Vagina (tissue), 2 donors: ENCODE results near the gene ZPLD1. TPM values are rescaled to one million over a fixed set of nuclear protein-coding genes. Genes with fewer than 3 reads are reported as not detected.

ENCODE experiments used
- DNase-seq, 2 donors: peaks; one replicate each; pipeline ENCODE4 v3.0.0-alpha.2; 2017; ENCODE audit errors: extremely low spot score in 2 of 2
- H3K27ac ChIP-seq: fragments of 200-600 bp; sonication (generic); one replicate; pipeline ENCODE4 v1.5.1; 2019
- H3K27me3 ChIP-seq: fragments of 200-600 bp; sonication (generic); one replicate; pipeline ENCODE4 v1.5.1; 2019
- H3K36me3 ChIP-seq, 2 donors: fragments of 200-600 bp; sonication (generic); one replicate each; pipeline ENCODE4 v1.5.1; 2017 to 2019
- H3K4me1 ChIP-seq: fragments of 200-600 bp; sonication (generic); one replicate; pipeline ENCODE4 v1.5.1; 2019
- H3K4me3 ChIP-seq, 2 donors: fragments of 200-600 bp; sonication (generic); 1 replicate in 1 of 2; 2 replicates in 1 of 2; pipeline ENCODE4 v1.5.1; 2016 to 2019
- H3K9me3 ChIP-seq: fragments of 200-600 bp; sonication (generic); one replicate; pipeline ENCODE4 v1.5.1; 2019
- POLR2A ChIP-seq, 2 donors: fragments of 450-650 bp; IDR thresholded peaks; one replicate each; pipeline ENCODE4 v1.6.1; 2017; ENCODE audit warnings: antibody characterized with exemption in 2 of 2, mild to moderate bottlenecking in 2 of 2, moderate library complexity in 2 of 2
- POLR2AphosphoS5 ChIP-seq, 2 donors: sonication (generic); formaldehyde crosslinking; IDR thresholded peaks; one replicate each; pipeline ENCODE4 v1.9.0; 2017; ENCODE audit warnings: antibody characterized with exemption in 2 of 2, mild to moderate bottlenecking in 2 of 2, low read depth in 1 of 2; ENCODE audit not compliant: insufficient read depth in 1 of 2
- intact Hi-C: fragments of 100-400 bp; cut with DNase I; formaldehyde crosslinking; loops from one replicate; pipeline ENCODE4 v1.15.1; 2023
- total RNA-seq: library from RNA; depleted of rRNA; stranded (reverse); fragments of >200 nt; gene quantifications from one replicate; pipeline ENCODE4 v1.2.3, GENCODE V29; 2016
- TF ChIP-seq, protein P1 (sequence below), 3 experiments: fragments of 450-650 bp in 2 of 3; fragments of 200-600 bp in 1 of 3; sonication (generic) in 1 of 3; IDR thresholded peaks; one replicate each; pipeline ENCODE4 v1.5.1; 2017 to 2019; ENCODE audit warnings: antibody characterized with exemption in 3 of 3, mild to moderate bottlenecking in 2 of 3, moderate library complexity in 2 of 3

ZPLD1 gene
- total RNA-seq, 1 donor from 2014 or later: not detected

DNA sequence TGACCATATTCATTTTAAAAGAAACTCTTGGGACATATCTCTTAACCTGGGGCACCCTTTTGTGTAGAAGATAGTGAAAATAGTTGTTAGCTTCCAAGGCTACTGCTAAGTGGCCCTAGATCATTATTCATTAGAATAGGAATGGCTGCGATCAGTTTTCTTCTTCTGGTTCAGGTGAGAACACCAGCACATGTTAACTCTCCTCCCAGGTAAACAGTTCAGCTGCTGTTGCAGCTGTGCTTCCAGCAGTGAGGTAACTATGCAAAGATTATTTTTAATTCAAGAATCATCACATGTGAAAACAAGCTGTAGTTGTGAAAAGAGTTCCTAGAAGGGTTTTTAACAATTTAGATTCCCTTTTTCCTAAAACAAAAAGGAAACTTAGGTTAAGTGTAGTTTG is 43.3 kb downstream of the ZPLD1 start:
- Histone ChIP-seq H3K9me3 (no peaks in the 10 kb centered on the region), H3K4me3 (no peak overlapping the region), H3K27me3 (no peaks in the 10 kb centered on the region), H3K36me3 (no peaks in the 10 kb centered on the region), H3K27ac (no peak overlapping the region), H3K4me1 (no peaks in the 10 kb centered on the region)
- TF ChIP-seq POLR2AphosphoS5 (IDR thresholded peaks at IDR 0.05; ENCODE audit: insufficient read depth in 1 of 2, low read depth in 1 of 2) (no peak), POLR2A (IDR thresholded peaks at IDR 0.05) (no peak)
- TF ChIP-seq, protein P1, sequence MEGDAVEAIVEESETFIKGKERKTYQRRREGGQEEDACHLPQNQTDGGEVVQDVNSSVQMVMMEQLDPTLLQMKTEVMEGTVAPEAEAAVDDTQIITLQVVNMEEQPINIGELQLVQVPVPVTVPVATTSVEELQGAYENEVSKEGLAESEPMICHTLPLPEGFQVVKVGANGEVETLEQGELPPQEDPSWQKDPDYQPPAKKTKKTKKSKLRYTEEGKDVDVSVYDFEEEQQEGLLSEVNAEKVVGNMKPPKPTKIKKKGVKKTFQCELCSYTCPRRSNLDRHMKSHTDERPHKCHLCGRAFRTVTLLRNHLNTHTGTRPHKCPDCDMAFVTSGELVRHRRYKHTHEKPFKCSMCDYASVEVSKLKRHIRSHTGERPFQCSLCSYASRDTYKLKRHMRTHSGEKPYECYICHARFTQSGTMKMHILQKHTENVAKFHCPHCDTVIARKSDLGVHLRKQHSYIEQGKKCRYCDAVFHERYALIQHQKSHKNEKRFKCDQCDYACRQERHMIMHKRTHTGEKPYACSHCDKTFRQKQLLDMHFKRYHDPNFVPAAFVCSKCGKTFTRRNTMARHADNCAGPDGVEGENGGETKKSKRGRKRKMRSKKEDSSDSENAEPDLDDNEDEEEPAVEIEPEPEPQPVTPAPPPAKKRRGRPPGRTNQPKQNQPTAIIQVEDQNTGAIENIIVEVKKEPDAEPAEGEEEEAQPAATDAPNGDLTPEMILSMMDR (IDR thresholded peaks at IDR 0.05): no peak
- no peak for DNase-seq
- intact Hi-C loops: no loop called here

GRCh38 chr3:102480139-102480538 is 45.3 kb downstream of the ZPLD1 start:
- Histone ChIP-seq H3K4me1 (no peaks in the 10 kb centered on the region), H3K27ac (no peak overlapping the region), H3K36me3 (no peaks in the 10 kb centered on the region), H3K27me3 (no peaks in the 10 kb centered on the region), H3K4me3 (no peak overlapping the region), H3K9me3 (no peaks in the 10 kb centered on the region)
- no peak for TF ChIP-seq POLR2AphosphoS5 (IDR thresholded peaks at IDR 0.05; ENCODE audit: insufficient read depth in 1 of 2, low read depth in 1 of 2)
- no peak for TF ChIP-seq POLR2A (IDR thresholded peaks at IDR 0.05)
- TF ChIP-seq, protein P1 (IDR thresholded peaks at IDR 0.05): no peak
- intact Hi-C loops: no loop called here
- DNase-seq: no peak

GRCh38 chr3:102481050-102481449 is 46.2 kb downstream of the ZPLD1 start:
- Histone ChIP-seq H3K27me3 (no peaks in the 10 kb centered on the region), H3K4me1 (no peaks in the 10 kb centered on the region), H3K27ac (no peak overlapping the region), H3K9me3 (no peaks in the 10 kb centered on the region), H3K36me3 (no peaks in the 10 kb centered on the region), H3K4me3 (no peak overlapping the region)
- TF ChIP-seq POLR2A (IDR thresholded peaks at IDR 0.05): no peak
- TF ChIP-seq, protein P1 (IDR thresholded peaks at IDR 0.05): no peak
- no peak for TF ChIP-seq POLR2AphosphoS5 (IDR thresholded peaks at IDR 0.05; ENCODE audit: insufficient read depth in 1 of 2, low read depth in 1 of 2)
- DNase-seq: no peak
- intact Hi-C loops: no loop called here

- no peaks in the 10 kb centered on the region for H3K36me3 ChIP-seq
- intact Hi-C loops: no loop called here
Measured at GRCh38 chr3:102483556-102483955, 48.7 kb downstream of the ZPLD1 start.

GRCh38 chr3:102484363-102484762 is 49.5 kb downstream of the ZPLD1 start:
- H3K9me3 ChIP-seq: no peaks in the 10 kb centered on the region
- no peak for DNase-seq
- no peaks in the 10 kb centered on the region for H3K27me3 ChIP-seq
- no peak overlapping the region for H3K27ac ChIP-seq
- intact Hi-C loops: no loop called here
- TF ChIP-seq, protein P1 (IDR thresholded peaks at IDR 0.05): no peak
- no peak for TF ChIP-seq POLR2A (IDR thresholded peaks at IDR 0.05)
- no peak for TF ChIP-seq POLR2AphosphoS5 (IDR thresholded peaks at IDR 0.05; ENCODE audit: insufficient read depth in 1 of 2, low read depth in 1 of 2)
- H3K4me3 ChIP-seq: no peak overlapping the region
- no peaks in the 10 kb centered on the region for H3K4me1 ChIP-seq
- no peaks in the 10 kb centered on the region for H3K36me3 ChIP-seq

More at GRCh38 chr3:102483556-102483955, 48.7 kb downstream of the ZPLD1 start:
- Histone ChIP-seq H3K27me3 (no peaks in the 10 kb centered on the region), H3K9me3 (no peaks in the 10 kb centered on the region), H3K4me3 (no peak overlapping the region), H3K27ac (no peak overlapping the region), H3K4me1 (no peaks in the 10 kb centered on the region)
- TF ChIP-seq POLR2AphosphoS5 (IDR thresholded peaks at IDR 0.05; ENCODE audit: insufficient read depth in 1 of 2, low read depth in 1 of 2): no peak
- TF ChIP-seq, protein P1 (IDR thresholded peaks at IDR 0.05): no peak
- TF ChIP-seq POLR2A (IDR thresholded peaks at IDR 0.05): no peak
- DNase-seq: no peak
